ENCODE measurements around the gene SH2D3C.

Gene SH2D3C

DNA sequence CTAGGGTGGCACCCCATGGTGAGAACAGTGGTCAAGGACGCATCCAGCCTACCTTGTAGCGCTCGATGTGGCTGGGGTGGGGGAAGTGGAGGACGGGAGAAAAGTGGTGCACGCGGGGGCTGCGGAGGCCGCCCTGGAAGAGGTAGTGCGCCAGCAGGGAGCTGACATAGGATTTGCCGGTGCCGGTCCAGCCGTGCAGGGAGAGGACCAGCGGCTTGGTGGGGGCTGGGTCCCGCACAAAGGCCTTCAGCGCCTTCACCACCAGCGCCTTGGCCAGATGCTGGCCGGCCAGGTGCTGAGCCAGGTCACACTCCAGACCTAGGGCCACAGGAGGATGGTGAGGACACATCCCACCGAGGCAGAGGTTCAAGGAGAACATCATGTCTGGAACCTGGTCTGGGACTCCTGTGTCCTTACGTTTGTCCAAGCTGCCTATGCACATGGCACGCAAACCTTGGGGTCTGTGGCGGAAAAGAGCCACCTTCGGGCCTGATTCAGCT, 44.2 kb downstream of the SH2D3C start:
- WGBS, 2 experiments (ENCODE audit: insufficient coverage in 2 of 2): 70% methylated on average over 22 of the region's 22 CpGs
- no peak overlapping the region for H3K27ac ChIP-seq (ENCODE audit: low read depth, low read length, severe bottlenecking)
- peaks cover 4% of the 10 kb centered on the region for H3K4me1 ChIP-seq (ENCODE audit: control insufficient read depth, insufficient read depth, low read length, poor library complexity, severe bottlenecking)
- peak overlapping the region; percentile 58 for H3K4me3 ChIP-seq (ENCODE audit: extremely low read depth, insufficient read depth, low read length, poor library complexity, severe bottlenecking)
- H3K36me3 ChIP-seq (ENCODE audit: control insufficient read depth, insufficient read depth, low read length): peaks cover 8% of the 10 kb centered on the region
- no peaks in the 10 kb centered on the region for H3K9me3 ChIP-seq (ENCODE audit: control insufficient read depth, low read length)

DNA sequence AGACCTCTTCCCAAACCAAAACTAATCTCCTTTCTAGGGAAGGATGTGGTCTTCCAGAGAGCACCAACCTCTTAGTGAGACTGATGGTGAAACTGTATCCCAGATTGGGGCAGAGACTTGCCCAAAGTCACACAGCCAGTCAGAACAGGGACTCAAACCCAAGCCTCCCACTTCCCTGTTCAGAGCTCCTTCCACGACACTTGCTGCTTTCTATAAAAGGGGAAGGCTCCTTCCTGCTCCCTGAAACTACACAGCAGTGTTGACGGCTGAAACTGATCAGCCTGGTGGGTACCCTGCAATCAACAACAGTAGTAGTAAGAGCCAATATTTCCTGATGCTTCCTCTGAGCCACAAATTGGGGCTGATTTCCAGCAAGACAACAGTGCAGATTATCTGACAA, 44.9 kb downstream of the SH2D3C start:
- 90 to 92% methylated on average over 2 of the region's 2 CpGs for WGBS, 2 experiments (ENCODE audit: insufficient coverage in 2 of 2)
- peaks cover 5% of the 10 kb centered on the region for H3K36me3 ChIP-seq (ENCODE audit: control insufficient read depth, insufficient read depth, low read length)
- H3K27ac ChIP-seq (ENCODE audit: low read depth, low read length, severe bottlenecking): no peak overlapping the region
- H3K4me1 ChIP-seq (ENCODE audit: control insufficient read depth, insufficient read depth, low read length, poor library complexity, severe bottlenecking): peaks cover 4% of the 10 kb centered on the region
- no peak overlapping the region for H3K4me3 ChIP-seq (ENCODE audit: extremely low read depth, insufficient read depth, low read length, poor library complexity, severe bottlenecking)
- H3K9me3 ChIP-seq (ENCODE audit: control insufficient read depth, low read length): no peaks in the 10 kb centered on the region

DNA sequence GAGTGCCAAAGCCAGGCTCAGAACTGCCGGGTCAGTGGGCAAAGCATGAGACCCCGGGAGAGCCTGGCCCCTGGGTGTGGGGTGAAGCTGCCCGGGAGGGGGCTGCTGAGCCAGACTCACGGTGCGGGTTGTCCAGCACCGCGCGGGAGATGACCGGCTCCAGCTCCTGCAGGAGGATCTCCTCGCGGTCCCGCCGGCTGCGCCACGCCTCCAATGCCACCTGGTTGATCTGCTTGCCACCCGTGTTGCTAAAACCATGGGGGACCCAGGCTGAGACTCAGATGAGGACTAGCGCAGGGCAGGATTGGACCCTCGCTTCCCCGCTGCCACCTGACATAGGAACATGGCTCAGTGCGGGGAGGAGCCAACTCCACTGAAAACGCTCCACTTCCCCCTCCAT, 46.0 kb downstream of the SH2D3C start:
- 93 to 97% methylated on average over 20 to 21 of the region's 21 CpGs for WGBS, 2 experiments (ENCODE audit: insufficient coverage in 2 of 2)
- H3K36me3 ChIP-seq (ENCODE audit: control insufficient read depth, insufficient read depth, low read length): peaks cover 5% of the 10 kb centered on the region

DNA sequence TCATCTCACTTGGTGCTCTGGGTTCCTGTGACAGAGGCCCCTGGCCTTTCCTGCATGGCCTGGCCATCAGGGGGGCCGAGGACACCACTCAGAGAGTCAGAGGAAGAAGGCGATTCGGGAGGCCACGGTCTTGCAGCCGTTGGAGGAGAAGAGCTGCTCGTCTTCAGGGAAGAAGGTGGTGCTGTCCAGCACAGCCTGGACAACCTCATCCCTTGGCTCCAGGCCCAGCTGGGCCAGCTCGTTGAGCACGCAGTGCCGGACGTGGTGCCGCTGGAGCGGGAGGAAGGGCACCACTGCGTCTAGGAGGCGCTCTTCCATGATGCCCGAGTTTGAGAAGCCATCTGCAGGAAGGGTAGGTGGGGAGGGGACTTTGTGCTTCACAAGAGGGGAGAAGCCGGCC, 46.5 kb downstream of the SH2D3C start:
- peaks cover 5% of the 10 kb centered on the region for H3K36me3 ChIP-seq (ENCODE audit: control insufficient read depth, insufficient read depth, low read length)
- H3K9me3 ChIP-seq (ENCODE audit: control insufficient read depth, low read length): no peaks in the 10 kb centered on the region
- WGBS, 2 experiments (ENCODE audit: insufficient coverage in 2 of 2): 93 to 96% methylated on average over 15 to 16 of the region's 16 CpGs
- H3K4me3 ChIP-seq (ENCODE audit: extremely low read depth, insufficient read depth, low read length, poor library complexity, severe bottlenecking): no peak overlapping the region
- H3K4me1 ChIP-seq (ENCODE audit: control insufficient read depth, insufficient read depth, low read length, poor library complexity, severe bottlenecking): peaks cover 4% of the 10 kb centered on the region
- H3K27ac ChIP-seq (ENCODE audit: low read depth, low read length, severe bottlenecking): no peak overlapping the region

More for the DNA sequence above, 46.0 kb downstream of the SH2D3C start:
- Histone ChIP-seq H3K9me3 (ENCODE audit: control insufficient read depth, low read length) (no peaks in the 10 kb centered on the region), H3K27ac (ENCODE audit: low read depth, low read length, severe bottlenecking) (no peak overlapping the region), H3K4me3 (ENCODE audit: extremely low read depth, insufficient read depth, low read length, poor library complexity, severe bottlenecking) (no peak overlapping the region), H3K4me1 (ENCODE audit: control insufficient read depth, insufficient read depth, low read length, poor library complexity, severe bottlenecking) (peaks cover 4% of the 10 kb centered on the region)

DNA sequence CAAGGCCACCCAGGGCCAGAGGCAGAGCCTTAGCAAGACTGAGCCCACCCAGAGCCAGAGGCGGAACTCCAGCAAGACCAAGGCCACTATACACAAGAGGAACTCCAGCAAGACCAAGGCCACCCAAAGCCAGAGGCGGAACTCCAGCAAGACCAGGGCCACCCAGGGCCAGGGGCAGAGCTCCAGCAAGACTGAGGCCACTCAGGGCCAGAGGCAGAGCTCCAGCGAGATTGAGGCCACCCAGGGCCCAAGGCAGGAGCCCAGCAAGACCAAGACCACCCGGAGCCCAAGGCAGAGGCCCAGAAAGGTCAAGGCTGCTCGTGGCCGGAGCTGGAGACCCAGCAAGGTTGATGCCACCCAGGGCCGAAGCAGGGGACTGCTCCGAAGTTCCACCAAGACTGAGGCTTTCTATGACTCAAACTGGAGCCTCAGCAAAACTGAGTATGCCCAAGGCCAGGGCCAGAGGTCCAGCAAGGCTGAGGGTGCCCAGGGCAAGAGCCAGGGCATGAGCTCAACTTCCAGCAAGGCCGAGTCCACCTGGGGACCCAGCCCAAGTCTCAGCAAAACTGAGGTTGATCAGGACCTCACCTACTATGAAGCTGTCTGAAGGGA, 47.6 kb downstream of the SH2D3C start:
- no peak overlapping the region for H3K4me3 ChIP-seq (ENCODE audit: extremely low read depth, insufficient read depth, low read length, poor library complexity, severe bottlenecking)
- H3K9me3 ChIP-seq (ENCODE audit: control insufficient read depth, low read length): no peaks in the 10 kb centered on the region
- H3K27ac ChIP-seq (ENCODE audit: low read depth, low read length, severe bottlenecking): no peak overlapping the region
- peaks cover 5% of the 10 kb centered on the region for H3K36me3 ChIP-seq (ENCODE audit: control insufficient read depth, insufficient read depth, low read length)
- peaks cover 4% of the 10 kb centered on the region for H3K4me1 ChIP-seq (ENCODE audit: control insufficient read depth, insufficient read depth, low read length, poor library complexity, severe bottlenecking)
- 92 to 93% methylated on average over 8 to 9 of the region's 9 CpGs for WGBS, 2 experiments (ENCODE audit: insufficient coverage in 2 of 2)

DNA sequence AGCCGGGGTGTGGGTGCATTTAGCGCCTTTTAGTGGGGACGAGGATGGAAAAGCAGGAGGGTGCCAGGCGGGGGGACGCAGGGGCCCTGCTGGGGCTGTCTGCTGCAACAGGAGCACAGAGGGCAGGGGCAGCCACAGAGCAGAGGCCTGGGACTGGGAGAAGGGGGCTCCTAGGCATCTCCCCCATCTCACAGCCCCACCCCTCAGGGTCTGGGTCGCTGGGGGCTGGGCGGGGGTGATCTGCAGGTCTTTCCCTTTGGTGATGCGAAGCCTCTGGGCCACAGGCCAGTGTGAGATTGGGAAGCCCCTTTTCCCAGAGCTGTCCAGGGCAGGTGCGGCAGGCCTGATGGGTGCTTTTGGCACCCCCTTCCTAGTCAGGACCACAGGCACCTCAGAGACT, 48.2 kb downstream of the SH2D3C start:
- Histone ChIP-seq H3K4me1 (ENCODE audit: control insufficient read depth, insufficient read depth, low read length, poor library complexity, severe bottlenecking) (peaks cover 4% of the 10 kb centered on the region), H3K9me3 (ENCODE audit: control insufficient read depth, low read length) (no peaks in the 10 kb centered on the region), H3K4me3 (ENCODE audit: extremely low read depth, insufficient read depth, low read length, poor library complexity, severe bottlenecking) (no peak overlapping the region), H3K27ac (ENCODE audit: low read depth, low read length, severe bottlenecking) (no peak overlapping the region), H3K36me3 (ENCODE audit: control insufficient read depth, insufficient read depth, low read length) (peaks cover 5% of the 10 kb centered on the region)
- WGBS, 2 experiments (ENCODE audit: insufficient coverage in 2 of 2): 89 to 93% methylated on average over 8 to 9 of the region's 9 CpGs

DNA sequence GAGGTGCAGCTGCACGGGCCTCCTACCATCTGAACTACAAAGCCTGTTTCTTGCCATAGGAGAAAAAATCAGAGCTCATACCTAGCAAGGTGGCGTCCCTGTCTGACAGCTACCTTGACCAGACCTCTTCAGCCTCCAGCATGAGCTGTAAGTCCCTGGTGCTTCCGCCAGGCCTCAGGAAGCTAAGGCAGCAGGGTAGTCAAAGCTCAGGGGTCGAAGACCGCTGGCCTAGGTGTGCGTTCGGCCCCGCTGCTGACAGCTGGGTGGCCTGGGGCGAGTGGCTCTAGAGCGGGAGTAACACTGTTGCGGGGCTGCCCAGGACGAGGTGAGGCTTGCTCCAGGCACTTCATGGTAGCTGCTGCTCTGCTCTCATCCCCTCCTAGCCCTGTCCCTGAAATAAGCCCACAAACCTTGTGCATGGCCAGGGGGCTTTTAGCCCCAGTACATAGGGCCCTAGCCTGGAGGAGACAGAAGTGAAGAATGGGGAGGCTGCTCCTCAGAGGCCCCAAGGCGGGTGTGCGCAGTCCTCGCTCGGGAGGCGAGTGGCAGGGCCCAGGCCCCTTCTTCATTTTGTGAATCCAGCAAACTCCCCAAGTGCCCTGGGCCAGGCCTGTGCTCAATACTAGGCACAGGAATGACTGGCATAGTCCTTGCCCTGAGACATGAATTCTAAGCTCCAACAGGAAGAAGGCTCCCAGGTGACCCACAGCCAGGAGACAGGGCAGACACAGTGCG, 48.8 kb downstream of the SH2D3C start:
- H3K27ac ChIP-seq (ENCODE audit: low read depth, low read length, severe bottlenecking): no peak overlapping the region
- peaks cover 4% of the 10 kb centered on the region for H3K4me1 ChIP-seq (ENCODE audit: control insufficient read depth, insufficient read depth, low read length, poor library complexity, severe bottlenecking)
- 92 to 94% methylated on average over 17 to 18 of the region's 18 CpGs for WGBS, 2 experiments (ENCODE audit: insufficient coverage in 2 of 2)
- H3K36me3 ChIP-seq (ENCODE audit: control insufficient read depth, insufficient read depth, low read length): peaks cover 5% of the 10 kb centered on the region
- H3K4me3 ChIP-seq (ENCODE audit: extremely low read depth, insufficient read depth, low read length, poor library complexity, severe bottlenecking): no peak overlapping the region
- H3K9me3 ChIP-seq (ENCODE audit: control insufficient read depth, low read length): no peaks in the 10 kb centered on the region

DNA sequence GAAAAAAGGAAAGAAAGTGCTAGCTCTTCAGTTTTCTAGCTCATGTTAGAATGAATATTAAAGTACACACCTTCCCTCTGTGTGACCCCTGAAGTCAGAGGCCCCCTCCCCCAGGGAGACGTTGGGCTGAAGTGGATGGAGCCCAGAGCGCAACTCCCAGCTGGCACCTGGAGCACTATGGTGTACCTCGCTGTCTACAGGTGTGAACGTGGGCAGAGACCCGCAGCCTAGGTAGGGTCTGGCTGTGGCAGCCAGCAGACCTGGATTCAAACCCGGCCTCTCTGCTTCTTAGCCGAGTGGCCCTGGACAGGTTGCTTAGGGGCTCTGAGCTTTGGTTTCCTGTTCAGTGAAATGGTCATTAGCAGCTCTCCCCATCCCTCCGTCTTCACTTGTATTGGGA, 49.7 kb downstream of the SH2D3C start:
- no peak overlapping the region for H3K27ac ChIP-seq (ENCODE audit: low read depth, low read length, severe bottlenecking)
- H3K4me3 ChIP-seq (ENCODE audit: extremely low read depth, insufficient read depth, low read length, poor library complexity, severe bottlenecking): no peak overlapping the region
- no peaks in the 10 kb centered on the region for H3K9me3 ChIP-seq (ENCODE audit: control insufficient read depth, low read length)
- H3K4me1 ChIP-seq (ENCODE audit: control insufficient read depth, insufficient read depth, low read length, poor library complexity, severe bottlenecking): no peaks in the 10 kb centered on the region
- H3K36me3 ChIP-seq (ENCODE audit: control insufficient read depth, insufficient read depth, low read length): peaks cover 5% of the 10 kb centered on the region
- WGBS, 2 experiments (ENCODE audit: insufficient coverage in 2 of 2): 87 to 93% methylated on average over 7 of the region's 8 CpGs

DNA sequence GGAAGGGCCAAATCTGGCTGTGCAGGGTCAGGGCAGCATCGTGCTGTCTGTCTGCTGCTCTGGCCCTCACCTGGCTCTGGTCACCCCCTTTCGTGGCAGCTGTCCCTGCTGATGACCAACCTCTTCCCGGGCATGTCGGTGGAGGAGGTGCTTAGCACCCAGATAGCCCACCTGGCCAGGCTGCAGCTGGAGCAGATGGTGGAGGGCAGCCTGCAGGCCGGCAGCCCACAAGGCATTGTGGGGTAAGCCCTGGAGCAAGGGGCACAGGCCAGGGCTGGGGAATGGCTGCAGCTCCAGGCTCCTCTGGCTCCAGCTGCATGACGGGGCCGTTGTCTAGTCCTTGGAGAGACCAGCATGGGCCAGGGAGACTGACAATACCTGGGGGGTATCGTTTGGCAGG, 51.6 kb downstream of the SH2D3C start:
- Histone ChIP-seq H3K4me3 (ENCODE audit: extremely low read depth, insufficient read depth, low read length, poor library complexity, severe bottlenecking) (no peak overlapping the region), H3K9me3 (ENCODE audit: control insufficient read depth, low read length) (no peaks in the 10 kb centered on the region), H3K27ac (ENCODE audit: low read depth, low read length, severe bottlenecking) (no peak overlapping the region), H3K36me3 (ENCODE audit: control insufficient read depth, insufficient read depth, low read length) (peaks cover 3% of the 10 kb centered on the region), H3K4me1 (ENCODE audit: control insufficient read depth, insufficient read depth, low read length, poor library complexity, severe bottlenecking) (no peaks in the 10 kb centered on the region)
- WGBS, 2 experiments (ENCODE audit: insufficient coverage in 2 of 2): 84 to 89% methylated on average over 7 to 8 of the region's 8 CpGs

DNA sequence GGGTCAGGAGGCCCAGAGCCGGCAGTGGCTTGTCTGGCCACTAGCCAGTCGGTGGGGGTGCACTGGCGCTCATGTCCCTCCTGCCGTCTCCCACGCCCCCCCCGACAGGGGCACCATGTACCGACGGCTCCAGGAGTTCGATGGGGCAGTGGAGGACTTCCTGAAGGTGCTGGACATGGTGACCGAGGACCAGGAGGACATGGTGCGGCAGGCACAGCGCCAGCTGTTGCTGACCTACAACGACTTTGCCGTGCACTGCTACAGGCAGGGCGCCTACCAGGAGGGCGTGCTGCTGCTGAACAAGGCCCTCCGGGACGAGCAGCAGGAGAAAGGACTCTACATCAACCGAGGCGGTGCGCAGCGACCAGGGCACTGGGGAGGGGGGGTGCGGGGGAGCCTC, 54.5 kb downstream of the SH2D3C start:
- no peaks in the 10 kb centered on the region for H3K36me3 ChIP-seq (ENCODE audit: control insufficient read depth, insufficient read depth, low read length)
- H3K27ac ChIP-seq (ENCODE audit: low read depth, low read length, severe bottlenecking): no peak overlapping the region
- WGBS, 2 experiments (ENCODE audit: insufficient coverage in 2 of 2): 80 to 81% methylated on average over 19 of the region's 23 CpGs
- H3K9me3 ChIP-seq (ENCODE audit: control insufficient read depth, low read length): no peaks in the 10 kb centered on the region
- no peak overlapping the region for H3K4me3 ChIP-seq (ENCODE audit: extremely low read depth, insufficient read depth, low read length, poor library complexity, severe bottlenecking)
- H3K4me1 ChIP-seq (ENCODE audit: control insufficient read depth, insufficient read depth, low read length, poor library complexity, severe bottlenecking): no peaks in the 10 kb centered on the region

DNA sequence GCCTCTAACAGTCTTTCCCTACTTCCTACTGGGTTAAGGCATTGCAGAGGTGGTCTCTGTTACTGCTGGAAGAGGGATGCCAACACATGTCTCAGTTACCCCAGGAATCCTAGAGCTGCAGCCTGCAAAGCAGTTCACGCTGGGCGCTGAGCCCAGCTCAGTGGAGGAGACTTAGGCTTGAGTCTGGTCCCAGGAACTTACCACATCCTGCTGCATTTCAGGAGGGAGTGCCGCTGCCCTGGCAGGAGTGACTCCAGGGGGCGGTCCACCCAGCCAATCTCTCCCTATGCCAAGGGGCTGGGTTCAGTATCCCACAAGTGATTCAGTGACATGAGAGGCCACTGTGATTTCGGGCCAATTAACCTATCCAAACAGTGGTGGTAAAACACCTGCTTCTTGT, 55.0 kb downstream of the SH2D3C start:
- Histone ChIP-seq H3K27ac (ENCODE audit: low read depth, low read length, severe bottlenecking) (no peak overlapping the region), H3K36me3 (ENCODE audit: control insufficient read depth, insufficient read depth, low read length) (no peaks in the 10 kb centered on the region), H3K4me3 (ENCODE audit: extremely low read depth, insufficient read depth, low read length, poor library complexity, severe bottlenecking) (no peak overlapping the region), H3K9me3 (ENCODE audit: control insufficient read depth, low read length) (no peaks in the 10 kb centered on the region), H3K4me1 (ENCODE audit: control insufficient read depth, insufficient read depth, low read length, poor library complexity, severe bottlenecking) (no peaks in the 10 kb centered on the region)
- 94 to 100% methylated on average over 4 to 5 of the region's 5 CpGs for WGBS, 2 experiments (ENCODE audit: insufficient coverage in 2 of 2)

Measured in mesodermal cell (in vitro differentiated cells).